T-helper 2 cell treated with Interferon-gamma antibody and Interleukin-4, amounts not matched to agents 5 μg/mL and 100 μg/mL, for 36 hours (primary cell): Measurements from ENCODE around the gene ZFHX2.

Source experiments
- DNase-seq: peaks from one replicate; pipeline ENCODE4 v3.0.0; 2021; ENCODE audit warnings: low spot score
- H3K27ac Mint-ChIP-seq: one replicate; pipeline ENCODE4 v1.8.0; 2021; ENCODE audit warnings: mild to moderate bottlenecking, mixed read lengths
- H3K27me3 Mint-ChIP-seq: one replicate; pipeline ENCODE4 v1.8.0; 2021; ENCODE audit warnings: low read depth, mixed read lengths
- H3K36me3 Mint-ChIP-seq: one replicate; pipeline ENCODE4 v1.8.0; 2021; ENCODE audit warnings: low read depth, mixed read lengths
- H3K4me1 Mint-ChIP-seq: one replicate; pipeline ENCODE4 v1.8.0; 2021; ENCODE audit warnings: low read depth, mixed read lengths
- H3K4me3 Mint-ChIP-seq: one replicate; pipeline ENCODE4 v1.8.0; 2022; ENCODE audit warnings: mild to moderate bottlenecking, moderate library complexity, mixed read lengths
- H3K9me3 Mint-ChIP-seq: one replicate; pipeline ENCODE4 v1.8.0; 2021; ENCODE audit warnings: mixed read lengths

ZFHX2 gene

GRCh38 chr14:23533652-23534435, 17.7 kb downstream of the ZFHX2 start:
- Mint-ChIP-seq H3K4me1 (peaks cover 6% of the 10 kb centered on the region), H3K9me3 (no peaks in the 10 kb centered on the region), H3K27me3 (no peaks in the 10 kb centered on the region), H3K4me3 (no peak overlapping the region), H3K27ac (no peak overlapping the region), H3K36me3 (no peaks in the 10 kb centered on the region)
- DNase-seq = no peak

DNA sequence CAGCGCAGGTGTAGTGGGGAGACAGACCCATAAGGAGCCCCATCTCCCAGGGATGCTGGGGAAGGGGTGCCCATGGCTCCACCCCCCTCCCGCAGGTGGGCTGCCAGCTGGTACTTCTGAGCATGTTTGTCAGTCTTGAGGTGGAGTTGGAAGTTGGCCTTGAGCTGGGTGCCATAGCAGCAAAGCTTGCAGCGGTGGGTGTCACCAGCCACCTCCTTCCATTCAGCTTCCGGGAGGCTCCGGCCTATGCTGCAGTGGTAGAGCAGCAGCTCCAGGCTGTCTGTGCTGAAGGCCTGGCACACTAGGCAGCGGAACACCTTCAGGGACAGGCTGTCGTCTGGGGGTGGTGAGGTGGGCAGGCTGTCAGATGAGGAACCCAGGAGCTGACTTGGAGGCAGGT, 18.9 kb downstream of the ZFHX2 start:
- Mint-ChIP-seq H3K36me3 (no peaks in the 10 kb centered on the region), H3K4me1 (peaks cover 6% of the 10 kb centered on the region), H3K4me3 (no peak overlapping the region), H3K9me3 (no peaks in the 10 kb centered on the region), H3K27me3 (no peaks in the 10 kb centered on the region), H3K27ac (no peak overlapping the region)
- no peak for DNase-seq

GRCh38 chr14:23531391-23531790, 20.2 kb downstream of the ZFHX2 start:
- no peaks in the 10 kb centered on the region for H3K36me3 Mint-ChIP-seq
- no peaks in the 10 kb centered on the region for H3K9me3 Mint-ChIP-seq
- peaks cover 6% of the 10 kb centered on the region for H3K4me1 Mint-ChIP-seq
- DNase-seq = no peak
- H3K27ac Mint-ChIP-seq = no peak overlapping the region
- H3K27me3 Mint-ChIP-seq = no peaks in the 10 kb centered on the region
- no peak overlapping the region for H3K4me3 Mint-ChIP-seq

GRCh38 chr14:23530375-23531055, 21.1 kb downstream of the ZFHX2 start:
- Mint-ChIP-seq H3K36me3 (no peaks in the 10 kb centered on the region), H3K4me3 (no peak overlapping the region), H3K9me3 (no peaks in the 10 kb centered on the region), H3K27me3 (no peaks in the 10 kb centered on the region), H3K4me1 (peaks cover 6% of the 10 kb centered on the region), H3K27ac (no peak overlapping the region)
- DNase-seq = no peak

GRCh38 chr14:23529016-23529415, 22.5 kb downstream of the ZFHX2 start:
- Mint-ChIP-seq H3K27me3 (no peaks in the 10 kb centered on the region), H3K4me3 (no peak overlapping the region), H3K9me3 (no peaks in the 10 kb centered on the region), H3K27ac (no peak overlapping the region), H3K36me3 (no peaks in the 10 kb centered on the region), H3K4me1 (peaks cover 6% of the 10 kb centered on the region)
- DNase-seq = no peak

GRCh38 chr14:23528555-23528954, 23.0 kb downstream of the ZFHX2 start:
- Mint-ChIP-seq H3K27me3 (no peaks in the 10 kb centered on the region), H3K9me3 (no peaks in the 10 kb centered on the region), H3K27ac (peak overlapping the region; percentile 58), H3K4me3 (no peak overlapping the region), H3K36me3 (no peaks in the 10 kb centered on the region), H3K4me1 (peaks cover 6% of the 10 kb centered on the region)
- no peak for DNase-seq

- Mint-ChIP-seq H3K9me3 (no peaks in the 10 kb centered on the region), H3K4me1 (peaks cover 3% of the 10 kb centered on the region), H3K36me3 (no peaks in the 10 kb centered on the region), H3K4me3 (no peak overlapping the region), H3K27ac (no peak overlapping the region), H3K27me3 (no peaks in the 10 kb centered on the region)
- DNase-seq = no peak
Measured at GRCh38 chr14:23525611-23526010, 26.0 kb downstream of the ZFHX2 start.

DNA sequence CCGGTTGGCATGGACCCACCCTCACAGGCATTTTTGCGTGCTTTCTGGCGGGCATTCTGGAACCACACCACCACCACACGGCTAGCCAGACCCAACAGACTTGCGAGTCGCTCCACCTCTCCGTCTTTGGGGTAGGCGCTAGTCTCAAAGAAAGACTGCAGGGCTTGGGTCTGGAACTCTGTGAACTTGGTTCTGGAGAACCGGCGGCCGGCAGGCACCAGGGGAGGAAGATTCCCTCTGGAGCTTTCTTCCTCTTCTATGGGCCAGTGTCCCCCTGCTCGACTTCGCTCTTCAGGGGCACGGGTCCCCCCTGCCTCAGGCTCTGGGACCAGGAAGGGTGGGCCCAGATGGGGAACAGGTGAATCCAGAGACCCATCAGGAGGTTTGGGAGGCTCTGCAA, 26.6 kb downstream of the ZFHX2 start:
- Mint-ChIP-seq H3K27ac (no peak overlapping the region), H3K9me3 (no peaks in the 10 kb centered on the region), H3K4me1 (no peaks in the 10 kb centered on the region), H3K36me3 (no peaks in the 10 kb centered on the region), H3K4me3 (no peak overlapping the region), H3K27me3 (no peaks in the 10 kb centered on the region)
- DNase-seq = no peak

- no peaks in the 10 kb centered on the region for H3K27me3 Mint-ChIP-seq
- no peaks in the 10 kb centered on the region for H3K4me1 Mint-ChIP-seq
- no peak for DNase-seq
- H3K36me3 Mint-ChIP-seq = no peaks in the 10 kb centered on the region
- H3K9me3 Mint-ChIP-seq = no peaks in the 10 kb centered on the region
- H3K4me3 Mint-ChIP-seq = no peak overlapping the region
- no peak overlapping the region for H3K27ac Mint-ChIP-seq
Measured at GRCh38 chr14:23523229-23524016, 28.1 kb downstream of the ZFHX2 start.

- no peaks in the 10 kb centered on the region for H3K4me1 Mint-ChIP-seq
- no peaks in the 10 kb centered on the region for H3K27me3 Mint-ChIP-seq
- H3K4me3 Mint-ChIP-seq = no peak overlapping the region
- no peak overlapping the region for H3K27ac Mint-ChIP-seq
- H3K9me3 Mint-ChIP-seq = no peaks in the 10 kb centered on the region
- H3K36me3 Mint-ChIP-seq = no peaks in the 10 kb centered on the region
- no peak for DNase-seq
Measured at GRCh38 chr14:23522643-23523198, 28.8 kb downstream of the ZFHX2 start.

DNA sequence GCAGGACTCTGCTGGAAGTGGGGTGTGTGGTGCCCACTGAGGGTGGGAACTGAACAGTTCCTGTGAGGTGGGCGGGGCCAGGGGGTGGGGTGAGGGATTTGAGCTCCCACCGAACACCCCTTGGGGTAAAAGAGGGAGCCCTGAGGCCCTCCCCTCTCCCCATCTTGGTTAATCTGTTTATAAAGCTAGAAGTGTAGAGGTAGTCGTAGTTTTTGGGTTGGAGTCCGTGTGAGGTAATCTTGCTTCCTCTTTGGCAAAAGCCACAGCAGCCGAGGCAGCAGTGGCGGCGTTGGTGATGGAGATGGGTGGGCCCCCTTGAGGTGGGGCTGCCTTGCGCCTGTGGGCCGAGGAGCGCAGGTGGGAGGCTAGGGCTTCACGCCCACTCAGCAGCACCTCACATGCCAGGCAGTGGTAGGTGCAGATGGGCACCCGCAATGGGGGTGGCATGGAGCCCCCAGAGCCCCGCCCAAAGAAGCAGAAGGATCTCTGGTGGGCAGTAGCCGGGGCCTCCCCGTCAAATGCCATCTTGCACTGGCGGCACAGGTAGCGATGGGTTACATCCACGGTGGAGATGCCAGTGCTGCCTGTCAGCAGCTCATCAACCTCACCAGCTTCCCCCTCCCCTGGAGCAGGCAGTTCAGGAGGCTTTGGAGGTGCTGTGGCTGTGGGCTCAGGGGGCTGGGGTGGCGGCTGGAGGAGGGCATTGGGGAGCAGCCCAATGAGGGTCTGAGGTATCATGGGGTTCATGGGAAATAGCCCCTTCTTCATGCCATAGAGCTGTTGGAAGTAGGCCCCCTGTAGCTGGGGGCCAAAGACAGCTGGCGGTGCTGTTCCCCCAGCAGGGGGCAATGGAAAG, 29.6 kb downstream of the ZFHX2 start:
- Mint-ChIP-seq H3K4me3 (no peak overlapping the region), H3K36me3 (no peaks in the 10 kb centered on the region), H3K9me3 (no peaks in the 10 kb centered on the region), H3K4me1 (no peaks in the 10 kb centered on the region), H3K27me3 (no peaks in the 10 kb centered on the region), H3K27ac (no peak overlapping the region)
- no peak for DNase-seq

GRCh38 chr14:23520899-23521533, 30.5 kb downstream of the ZFHX2 start:
- no peak overlapping the region for H3K27ac Mint-ChIP-seq
- H3K4me1 Mint-ChIP-seq = no peaks in the 10 kb centered on the region
- no peak for DNase-seq
- H3K4me3 Mint-ChIP-seq = no peak overlapping the region
- no peaks in the 10 kb centered on the region for H3K27me3 Mint-ChIP-seq
- H3K36me3 Mint-ChIP-seq = no peaks in the 10 kb centered on the region
- H3K9me3 Mint-ChIP-seq = no peaks in the 10 kb centered on the region

GRCh38 chr14:23518709-23519108, 32.9 kb downstream of the ZFHX2 start:
- Mint-ChIP-seq H3K27ac (no peak overlapping the region), H3K4me3 (no peak overlapping the region), H3K36me3 (no peaks in the 10 kb centered on the region), H3K27me3 (no peaks in the 10 kb centered on the region), H3K4me1 (no peaks in the 10 kb centered on the region), H3K9me3 (no peaks in the 10 kb centered on the region)
- no peak for DNase-seq
